NCI-H2081 treated with DMSO at 0.1 percent for 48 hours (cell line): ENCODE measurements around the gene HS2ST1.

Source experiments
- DNase-seq: peaks from one replicate; lab custom pipeline; 2025; lab: John Stamatoyannopoulos, UW

HS2ST1 gene

DNA sequence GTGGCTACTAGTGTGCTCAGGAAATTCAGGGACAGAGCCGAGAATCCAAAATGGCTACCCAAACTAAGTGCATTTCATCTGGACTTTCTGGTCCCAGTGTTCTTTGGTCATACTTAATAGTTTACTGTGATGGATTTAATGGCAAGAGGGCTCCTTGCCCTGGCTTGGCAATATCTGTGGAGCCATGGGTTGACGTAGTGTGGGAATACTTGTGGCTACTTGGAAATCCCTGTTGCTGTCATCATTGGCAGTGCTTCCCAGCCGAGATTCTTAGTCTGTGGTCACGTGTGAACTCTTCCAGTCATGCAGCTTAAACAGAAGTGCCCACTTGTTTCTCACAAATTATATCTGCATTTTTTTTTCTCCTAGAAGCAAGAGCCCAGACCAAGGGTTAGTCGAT is 198.9 kb downstream of the HS2ST1 start:
- DNase-seq: no peak

- DNase-seq: no peak
Observed at GRCh38 chr1:87115317-87115890, 201.0 kb downstream of the HS2ST1 start.

DNA sequence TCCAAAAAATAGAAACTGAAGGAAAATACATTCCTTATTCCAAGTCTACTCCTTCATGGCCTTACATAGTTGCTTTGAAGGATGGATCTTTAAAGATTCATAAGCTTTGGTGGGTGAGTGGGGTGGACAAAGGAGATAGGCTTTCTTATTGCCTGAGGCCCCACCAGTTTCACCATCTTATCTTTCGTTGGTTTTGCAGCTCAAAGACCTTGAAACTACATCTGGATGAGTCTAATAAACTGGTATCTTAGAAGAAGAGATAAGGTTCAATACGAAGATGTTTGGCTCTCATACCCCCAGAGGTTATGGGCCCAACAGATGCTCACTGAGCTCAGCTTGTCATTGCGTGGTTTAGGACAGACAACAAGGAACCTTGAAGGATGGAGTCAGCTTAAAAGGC is 201.5 kb downstream of the HS2ST1 start:
- no peak for DNase-seq

GRCh38 chr1:87117761-87118368 is 203.4 kb downstream of the HS2ST1 start:
- no peak for DNase-seq

DNA sequence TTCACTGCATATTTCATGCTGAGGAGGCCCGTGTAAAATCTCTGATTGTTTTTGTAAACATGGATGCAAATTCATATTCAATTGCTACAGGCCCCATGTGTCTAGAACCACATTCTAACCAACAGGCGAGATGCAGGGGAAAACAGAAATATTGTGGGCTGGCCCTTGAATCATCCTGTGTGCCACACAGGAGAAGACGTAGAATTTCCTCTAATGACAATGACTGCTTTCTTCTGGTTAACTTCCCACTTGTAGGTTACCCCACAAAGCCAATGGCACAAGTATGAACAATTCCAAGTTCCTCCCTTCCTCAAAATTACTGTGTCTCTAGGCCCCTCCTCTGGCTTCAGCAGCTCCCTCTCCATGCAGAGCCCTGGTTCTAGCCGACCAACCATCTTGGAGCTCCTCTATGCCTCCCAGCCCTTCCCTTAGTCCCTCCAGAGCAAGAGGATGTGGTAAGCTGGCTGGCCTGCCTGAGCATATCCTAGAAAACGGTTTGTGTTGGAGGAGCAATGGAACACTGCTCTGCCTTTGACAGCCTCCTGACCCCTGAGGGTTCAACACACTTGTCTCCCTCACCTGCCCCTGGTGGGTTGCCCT is 205.2 kb downstream of the HS2ST1 start:
- no peak for DNase-seq

- no peak for DNase-seq
Observed at GRCh38 chr1:87120779-87121178, 206.3 kb downstream of the HS2ST1 start.

DNA sequence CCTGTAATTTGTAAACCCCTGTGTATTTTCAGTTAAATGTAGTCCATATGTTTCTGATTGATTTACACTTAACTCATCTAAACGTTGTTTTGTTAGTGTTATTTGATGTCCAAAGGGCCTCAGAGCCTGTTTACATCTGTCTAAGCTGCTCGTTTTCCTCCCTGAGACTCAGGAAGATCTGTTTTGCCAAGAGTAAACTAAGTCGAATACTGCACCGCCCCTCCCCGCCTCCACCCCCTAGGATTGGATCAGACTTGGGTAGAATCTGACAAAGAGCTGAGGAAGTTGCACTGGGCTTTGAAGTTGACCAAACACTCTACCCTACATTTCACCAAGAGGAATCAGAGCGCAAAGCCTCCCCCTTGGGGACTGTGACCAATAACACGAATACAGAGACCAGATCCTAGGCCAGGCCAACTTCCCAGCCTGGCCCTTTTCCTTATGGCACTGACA is 207.3 kb downstream of the HS2ST1 start:
- DNase-seq: no peak

DNA sequence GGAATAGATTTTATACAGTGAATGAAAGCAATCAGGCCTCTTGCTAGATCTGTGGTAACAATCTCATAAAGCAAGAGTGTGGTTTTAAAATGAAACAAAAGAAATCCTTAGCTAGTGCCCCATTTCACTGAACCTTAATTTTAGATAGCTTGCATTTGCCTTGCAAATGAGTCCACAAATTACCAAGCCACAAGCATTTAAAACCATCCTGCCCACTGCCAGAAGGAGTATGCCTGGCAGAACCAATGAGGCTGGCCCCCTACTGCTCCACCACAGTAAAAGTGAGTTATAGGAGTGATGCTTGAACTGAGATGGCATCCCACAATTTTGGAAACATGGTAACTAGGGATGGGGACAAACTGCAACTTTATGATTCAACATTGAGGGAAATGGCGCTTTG is 207.8 kb downstream of the HS2ST1 start:
- DNase-seq: no peak

DNA sequence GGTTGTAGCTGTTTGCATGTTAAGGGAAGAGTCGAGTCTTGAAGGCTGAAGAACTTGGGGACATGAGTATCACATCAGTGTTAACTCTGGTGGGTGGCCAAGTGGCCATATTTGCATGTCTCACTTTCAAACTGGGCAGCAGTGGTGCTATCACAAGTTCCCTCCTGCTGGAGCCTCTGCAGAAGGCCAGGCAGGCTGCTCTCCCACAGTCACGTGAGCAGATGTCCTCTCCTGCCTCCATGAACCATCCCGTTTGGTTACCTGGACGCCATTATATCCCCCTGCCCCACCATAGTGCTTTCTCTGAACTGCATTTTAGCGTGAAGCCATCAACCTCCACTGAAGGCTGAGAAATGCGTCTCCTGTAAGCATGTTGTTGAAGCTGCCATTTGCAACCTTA is 209.2 kb downstream of the HS2ST1 start:
- no peak for DNase-seq

DNA sequence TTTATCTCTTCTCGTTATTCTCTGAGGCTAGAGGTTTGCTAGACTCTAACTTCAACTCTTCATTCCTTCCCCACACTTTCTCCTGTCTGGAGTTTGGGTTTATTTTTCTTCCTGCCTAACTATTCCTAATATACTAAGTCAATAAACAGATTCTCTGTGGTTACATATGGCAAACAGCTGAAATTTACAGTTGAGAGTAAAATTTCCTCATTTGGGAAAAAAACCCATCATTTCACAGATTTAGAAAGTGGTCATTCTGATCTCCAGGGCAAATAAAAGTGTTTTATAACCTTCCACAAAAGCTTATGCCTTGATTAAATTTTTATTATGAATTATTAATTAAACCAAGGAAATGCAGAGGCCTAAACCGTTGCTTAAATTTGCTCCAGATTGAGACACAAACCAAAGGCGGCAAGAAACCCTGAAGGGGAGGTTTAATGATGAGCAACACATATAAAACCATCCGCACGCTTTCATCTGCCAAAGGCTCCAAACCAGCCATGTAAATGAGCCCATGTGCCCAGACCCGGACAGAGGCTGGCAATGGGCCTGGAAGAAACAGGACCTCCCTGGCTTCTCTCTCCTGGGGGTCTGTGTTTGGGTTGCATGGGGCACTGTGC is 212.6 kb downstream of the HS2ST1 start:
- no peak for DNase-seq

- DNase-seq: no peak
Observed at GRCh38 chr1:87127581-87127980, 213.1 kb downstream of the HS2ST1 start.

DNA sequence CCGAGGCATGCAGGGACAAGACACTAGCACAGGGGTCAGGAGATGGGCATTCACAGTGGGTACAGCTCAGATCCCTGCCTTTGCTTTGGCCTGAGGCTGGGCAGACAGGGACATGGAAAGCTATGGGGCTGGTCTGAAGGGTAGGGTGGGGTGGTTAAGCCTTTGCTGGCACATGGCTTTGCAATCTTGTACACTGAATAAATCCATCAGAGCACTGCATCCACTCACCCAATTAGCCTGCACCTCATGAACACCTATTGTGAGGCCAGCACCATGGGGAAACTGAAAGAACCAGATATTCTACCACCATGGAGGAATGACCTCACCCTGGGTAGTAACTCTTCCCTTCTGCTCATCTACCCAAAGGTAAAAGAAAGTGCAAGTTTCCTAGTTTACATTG is 214.6 kb downstream of the HS2ST1 start:
- no peak for DNase-seq

DNA sequence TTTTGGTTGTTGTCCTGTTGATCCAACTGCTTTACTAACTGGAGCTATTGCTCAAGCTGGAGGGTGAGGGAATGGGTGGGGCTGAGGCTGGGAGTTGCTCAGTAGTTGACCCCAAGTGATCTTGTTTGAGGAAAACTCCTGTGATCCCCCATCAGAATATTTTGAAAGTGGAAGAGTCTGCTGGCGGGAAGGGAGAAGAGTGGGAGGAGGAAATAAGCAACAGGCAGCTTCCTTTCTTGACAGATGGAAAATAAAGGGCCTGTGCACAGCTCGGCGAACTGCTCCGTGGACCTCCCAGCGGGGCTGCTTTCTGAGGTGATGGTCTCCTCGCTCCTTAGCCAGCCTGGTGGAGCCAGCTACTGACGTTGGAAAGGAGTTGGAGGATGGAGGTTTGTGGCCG is 215.2 kb downstream of the HS2ST1 start:
- DNase-seq: no peak

GRCh38 chr1:87130438-87130837 is 216.0 kb downstream of the HS2ST1 start:
- DNase-seq: no peak

DNA sequence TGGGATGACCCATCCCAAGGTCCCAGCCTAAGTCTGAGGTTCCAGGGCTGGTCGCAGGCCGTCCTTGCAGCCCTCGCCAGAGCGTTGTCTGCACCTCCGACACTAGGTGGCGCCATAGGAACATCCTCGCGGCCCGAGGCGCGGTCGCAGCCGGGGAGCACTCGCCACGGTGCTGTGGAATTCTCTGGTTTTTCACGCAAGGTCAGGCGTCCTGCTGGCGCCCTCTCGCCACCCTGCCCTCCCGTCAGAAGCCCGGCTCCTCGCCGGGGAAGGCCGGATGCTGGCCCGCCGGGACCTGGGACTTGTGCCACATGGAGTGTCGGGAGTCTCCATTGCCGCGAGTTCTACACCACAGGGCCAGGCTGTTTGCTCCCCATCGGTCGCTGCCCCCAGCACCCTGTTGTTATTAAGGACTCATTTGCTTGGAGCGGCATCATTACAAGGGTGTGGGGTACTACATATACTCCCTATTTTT is 217.4 kb downstream of the HS2ST1 start:
- DNase-seq: no peak

DNA sequence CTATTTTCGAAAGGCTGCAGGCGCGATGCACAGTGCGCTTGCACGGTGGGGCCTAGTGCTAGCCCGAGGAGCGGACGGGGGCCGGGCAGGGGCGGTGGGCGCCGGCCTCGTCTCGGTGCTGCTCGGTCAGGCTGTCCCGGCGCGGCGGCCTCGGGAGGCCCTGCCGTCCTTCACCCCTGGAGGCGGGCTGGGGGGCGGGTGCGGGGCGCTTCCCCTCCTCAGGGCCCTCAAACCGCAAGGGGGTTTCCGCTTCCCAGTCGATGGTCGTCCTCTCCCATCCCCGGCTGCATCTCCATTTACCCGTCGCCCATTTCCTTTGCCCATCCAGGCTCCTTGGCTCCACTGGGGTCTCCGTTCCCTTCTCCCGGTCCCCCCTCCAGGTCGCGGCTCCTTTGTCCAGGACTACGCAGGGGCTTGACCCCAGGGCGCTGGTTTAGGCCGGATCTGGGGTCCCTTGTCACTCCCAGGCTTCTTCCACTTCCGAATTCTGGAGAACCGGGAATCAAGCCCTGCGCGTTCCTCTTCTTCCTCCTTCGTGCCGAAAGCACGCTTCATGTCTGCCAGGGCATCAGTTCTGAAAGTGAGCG is 217.9 kb downstream of the HS2ST1 start:
- no peak for DNase-seq

- no peak for DNase-seq
Observed at GRCh38 chr1:87134061-87134460, 219.6 kb downstream of the HS2ST1 start.

- no peak for DNase-seq
Observed at GRCh38 chr1:87134625-87135328, 220.3 kb downstream of the HS2ST1 start.

DNA sequence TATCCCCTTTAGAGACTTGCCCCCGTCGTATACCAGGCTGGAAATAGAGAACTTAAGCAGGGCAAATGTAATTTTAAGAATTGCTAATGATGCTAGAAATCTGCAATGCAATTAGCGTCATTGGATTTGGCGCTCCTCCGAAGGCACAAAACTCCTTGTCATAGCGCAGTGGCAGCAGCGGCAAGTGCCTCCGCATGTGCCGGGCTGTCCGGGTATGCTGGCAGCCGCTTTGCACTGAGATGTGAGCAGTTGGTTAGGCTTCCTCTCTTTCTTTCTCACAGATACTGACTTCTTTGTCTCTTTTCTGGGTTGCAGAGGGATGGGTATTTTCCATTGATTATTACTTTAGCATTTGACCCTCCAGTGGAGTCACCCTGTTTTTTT is 220.9 kb downstream of the HS2ST1 start:
- no peak for DNase-seq

- no peak for DNase-seq
Observed at GRCh38 chr1:87136607-87137341, 222.3 kb downstream of the HS2ST1 start.

- DNase-seq: no peak
Observed at GRCh38 chr1:87137342-87137739, 222.9 kb downstream of the HS2ST1 start.
